ENCODE measurements around the gene LRP8. TPM values are rescaled to one million over a fixed set of nuclear protein-coding genes. Genes with fewer than 3 reads are reported as not detected.

LRP8 gene
- total RNA-seq, 6 experiments from 2014 or later = 7.2 to 14.9 (median 13.0) TPM

DNA sequence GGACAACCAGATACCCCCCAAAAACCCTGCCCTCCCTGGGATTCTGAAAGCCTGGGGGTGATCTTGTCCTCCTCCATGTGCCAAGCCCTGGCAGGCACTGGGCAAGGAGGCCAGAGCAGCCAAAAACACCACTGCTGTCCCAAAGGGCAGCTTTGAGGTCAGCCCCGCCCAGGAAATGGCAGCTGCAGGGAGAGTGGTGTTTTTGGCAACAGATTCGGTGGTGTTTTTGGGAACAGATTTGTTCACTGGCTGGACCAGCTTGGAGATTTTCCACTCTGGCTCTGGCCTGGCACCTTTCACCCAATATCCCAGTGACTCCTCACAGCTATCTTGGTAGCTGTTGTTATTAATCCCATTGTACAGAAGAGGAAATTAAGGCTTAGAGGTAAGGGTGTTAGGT, 34.7 kb downstream of the LRP8 start:
- Mint-ChIP-seq H3K9me3 (no peaks in the 10 kb centered on the region), H3K4me3 (no peak overlapping the region), H3K27me3 (ENCODE audit: insufficient read depth) (peaks cover 1% of the 10 kb centered on the region), H3K36me3 (ENCODE audit: low read depth) (no peaks in the 10 kb centered on the region), H3K4me1 (ENCODE audit: low read depth) (peaks cover 29% of the 10 kb centered on the region), H3K27ac (peak overlapping the region; percentile 38)
- TF ChIP-seq, protein P1, sequence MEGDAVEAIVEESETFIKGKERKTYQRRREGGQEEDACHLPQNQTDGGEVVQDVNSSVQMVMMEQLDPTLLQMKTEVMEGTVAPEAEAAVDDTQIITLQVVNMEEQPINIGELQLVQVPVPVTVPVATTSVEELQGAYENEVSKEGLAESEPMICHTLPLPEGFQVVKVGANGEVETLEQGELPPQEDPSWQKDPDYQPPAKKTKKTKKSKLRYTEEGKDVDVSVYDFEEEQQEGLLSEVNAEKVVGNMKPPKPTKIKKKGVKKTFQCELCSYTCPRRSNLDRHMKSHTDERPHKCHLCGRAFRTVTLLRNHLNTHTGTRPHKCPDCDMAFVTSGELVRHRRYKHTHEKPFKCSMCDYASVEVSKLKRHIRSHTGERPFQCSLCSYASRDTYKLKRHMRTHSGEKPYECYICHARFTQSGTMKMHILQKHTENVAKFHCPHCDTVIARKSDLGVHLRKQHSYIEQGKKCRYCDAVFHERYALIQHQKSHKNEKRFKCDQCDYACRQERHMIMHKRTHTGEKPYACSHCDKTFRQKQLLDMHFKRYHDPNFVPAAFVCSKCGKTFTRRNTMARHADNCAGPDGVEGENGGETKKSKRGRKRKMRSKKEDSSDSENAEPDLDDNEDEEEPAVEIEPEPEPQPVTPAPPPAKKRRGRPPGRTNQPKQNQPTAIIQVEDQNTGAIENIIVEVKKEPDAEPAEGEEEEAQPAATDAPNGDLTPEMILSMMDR (IDR thresholded peaks at IDR 0.05) = no peak
- no peak for DNase-seq

DNA sequence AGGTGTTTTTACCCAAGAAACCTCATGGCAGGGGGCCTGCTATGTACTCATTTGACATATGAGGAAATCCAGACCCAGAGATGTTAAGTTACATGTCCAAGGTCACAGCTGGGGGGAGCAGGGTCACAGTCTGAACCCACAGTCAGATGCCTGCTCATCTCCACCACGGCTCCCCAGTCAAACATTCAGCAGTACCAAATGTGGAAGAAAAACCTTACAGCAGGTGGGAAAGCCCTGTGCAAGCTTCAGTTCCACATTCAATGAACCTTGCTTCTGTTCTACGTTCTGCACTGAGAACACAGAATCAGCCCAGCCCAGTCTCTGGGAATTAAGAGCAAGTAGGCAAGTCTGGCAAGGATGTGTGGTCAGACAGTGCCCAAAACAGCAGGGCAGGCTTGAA, 35.2 kb downstream of the LRP8 start:
- Mint-ChIP-seq H3K27me3 (ENCODE audit: insufficient read depth) (no peaks in the 10 kb centered on the region; the same call in 1 of the 2 replicates), H3K27ac (no peak overlapping the region), H3K36me3 (ENCODE audit: low read depth) (no peaks in the 10 kb centered on the region), H3K4me3 (no peak overlapping the region), H3K4me1 (ENCODE audit: low read depth) (peaks cover 29% of the 10 kb centered on the region), H3K9me3 (no peaks in the 10 kb centered on the region)
- TF ChIP-seq, protein P1 (IDR thresholded peaks at IDR 0.05) = no peak
- no peak for DNase-seq

DNA sequence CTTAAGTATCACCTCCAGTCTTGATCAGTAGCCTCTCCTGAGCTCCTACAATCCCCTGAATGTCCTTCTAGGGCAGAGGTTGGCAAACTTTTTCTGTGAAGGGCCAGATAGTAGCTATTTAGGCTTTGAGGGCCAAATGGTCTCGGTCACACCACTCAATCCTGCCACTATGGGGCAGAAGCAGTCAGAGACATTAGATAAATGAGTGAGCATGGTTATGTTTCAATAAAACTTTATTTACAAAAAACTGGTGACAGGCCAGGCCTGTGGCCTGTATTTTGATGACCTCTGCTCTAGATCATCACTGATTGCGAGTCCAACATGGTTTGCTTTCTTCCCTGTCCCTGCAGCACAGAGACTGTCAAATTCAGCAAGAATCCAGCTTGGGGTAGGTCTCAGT, 36.3 kb downstream of the LRP8 start:
- TF ChIP-seq, protein P1 (IDR thresholded peaks at IDR 0.05) = peak; percentile 52
- H3K4me3 Mint-ChIP-seq = no peak overlapping the region
- no peaks in the 10 kb centered on the region for H3K36me3 Mint-ChIP-seq (ENCODE audit: low read depth)
- H3K4me1 Mint-ChIP-seq (ENCODE audit: low read depth) = peaks cover 29% of the 10 kb centered on the region
- H3K27ac Mint-ChIP-seq = no peak overlapping the region
- H3K27me3 Mint-ChIP-seq (ENCODE audit: insufficient read depth) = no peaks in the 10 kb centered on the region
- no peaks in the 10 kb centered on the region for H3K9me3 Mint-ChIP-seq
- peak; percentile 23 for DNase-seq

DNA sequence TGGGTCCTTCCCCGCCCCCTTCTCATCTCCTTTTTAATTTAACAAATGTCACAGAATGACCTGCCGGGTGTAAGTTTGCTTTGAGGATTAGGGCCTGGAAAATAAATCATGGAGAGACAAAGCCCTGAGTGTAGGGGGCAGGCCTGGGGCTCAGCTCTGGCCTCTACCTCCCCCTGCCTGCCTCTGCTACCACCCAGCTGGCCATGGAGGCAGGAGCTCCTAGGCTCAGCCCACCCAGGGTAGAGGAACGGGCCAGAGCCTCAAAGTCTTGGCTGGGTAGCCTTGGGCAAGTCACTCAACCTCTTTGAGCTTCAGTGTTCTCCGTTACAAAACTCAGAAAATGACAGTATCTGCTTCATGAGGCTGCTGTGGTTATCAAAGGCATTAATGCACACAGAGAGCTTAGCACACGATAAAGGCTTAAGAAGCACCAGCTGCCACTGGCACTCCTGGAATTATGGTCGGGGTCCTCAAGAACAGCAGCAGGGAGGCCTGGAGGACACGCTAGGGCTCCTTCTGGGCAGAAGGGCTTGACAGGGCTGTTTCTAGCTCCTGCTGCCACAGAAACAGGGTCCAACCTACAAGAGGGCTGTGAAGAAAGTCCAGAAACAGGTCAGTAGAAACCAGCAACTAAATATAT, 39.0 kb downstream of the LRP8 start:
- no peak for DNase-seq
- no peaks in the 10 kb centered on the region for H3K27me3 Mint-ChIP-seq (ENCODE audit: insufficient read depth)
- H3K27ac Mint-ChIP-seq = no peak overlapping the region
- no peaks in the 10 kb centered on the region for H3K9me3 Mint-ChIP-seq
- no peak overlapping the region for H3K4me3 Mint-ChIP-seq
- TF ChIP-seq, protein P1 (IDR thresholded peaks at IDR 0.05) = no peak
- peaks cover 11% of the 10 kb centered on the region; the same call in 1 of the 2 replicates for H3K4me1 Mint-ChIP-seq (ENCODE audit: low read depth)
- no peaks in the 10 kb centered on the region for H3K36me3 Mint-ChIP-seq (ENCODE audit: low read depth)

DNA sequence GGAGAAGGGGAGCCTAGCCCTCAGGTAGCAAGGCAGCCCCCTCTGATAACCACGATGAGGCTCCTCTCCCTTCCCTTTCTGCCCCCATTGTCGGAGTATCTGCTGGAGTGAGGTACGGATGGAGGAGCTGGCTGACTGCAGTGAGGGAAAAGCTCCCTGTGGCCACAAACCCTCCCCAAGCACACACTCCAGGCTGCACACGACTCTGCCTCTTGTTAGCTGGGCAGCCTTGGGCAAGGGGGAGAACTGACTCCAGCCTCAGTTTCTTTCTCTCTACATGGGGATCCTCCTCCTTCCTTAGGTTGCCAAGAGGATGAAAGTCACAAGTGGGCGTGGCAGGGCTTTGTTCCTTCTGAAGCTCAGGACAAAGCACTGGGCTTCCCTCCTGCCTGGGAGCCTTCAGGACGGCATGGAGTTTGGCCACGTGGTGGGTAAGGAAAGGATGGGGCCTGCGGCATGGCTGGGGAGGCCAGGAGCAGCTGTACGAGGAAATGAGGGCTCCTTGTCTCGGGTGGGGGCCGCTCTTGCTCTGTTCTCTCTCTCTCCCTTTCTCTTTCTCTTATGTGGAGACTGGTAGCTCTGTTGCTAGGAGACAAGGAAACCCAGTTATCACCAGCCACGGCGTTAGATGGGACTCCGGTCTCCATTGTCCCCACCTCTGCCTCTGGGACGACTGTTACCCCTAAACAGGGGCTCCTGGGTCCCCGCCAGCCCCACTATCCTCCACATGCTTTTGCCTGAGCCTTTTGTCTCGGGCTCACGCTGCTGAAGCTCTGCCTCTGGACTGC, 39.7 kb downstream of the LRP8 start:
- no peak for DNase-seq
- Mint-ChIP-seq H3K27ac (no peak overlapping the region), H3K4me3 (no peak overlapping the region), H3K4me1 (ENCODE audit: low read depth) (peaks cover 7% of the 10 kb centered on the region; the same call in 1 of the 2 replicates), H3K9me3 (no peaks in the 10 kb centered on the region), H3K36me3 (ENCODE audit: low read depth) (no peaks in the 10 kb centered on the region), H3K27me3 (ENCODE audit: insufficient read depth) (no peaks in the 10 kb centered on the region)
- TF ChIP-seq, protein P1 (IDR thresholded peaks at IDR 0.05) = no peak

All from HFFc6 (cell line).